A673 (cell line): ENCODE measurements around the gene CCDC69. TPM values are rescaled to one million over a fixed set of nuclear protein-coding genes. Genes with fewer than 3 reads are reported as not detected.

Experiments used
- BruUV-seq: library from RNA; stranded (reverse); fragments of 400-500 nt; replicated peaks from 2 replicates; lab custom pipeline; 2021; lab: Mats Ljungman, UMichigan
- CTCF ChIA-PET: fragments of 300-600 bp; sonication (Branson Sonifier 250); formaldehyde crosslinking; loops from one replicate; lab custom pipeline; 2022; ENCODE audit warnings: antibody characterized with exemption; lab: Charles Lee
- POLR2A ChIA-PET: fragments of 300-600 bp; sonication (Branson Sonifier 250); formaldehyde crosslinking; loops from one replicate; lab custom pipeline; 2022; ENCODE audit warnings: antibody characterized with exemption; ENCODE audit not compliant: low non-redundant PET; lab: Charles Lee
- DNase-seq: peaks from one replicate; pipeline ENCODE4 v3.0.0-alpha.2; 2015; ENCODE audit warnings: low spot score
- H3K27ac ChIP-seq: fragments of 200-600 bp; sonication (generic); 2 replicates; pipeline ENCODE4 v1.5.1; 2016; ENCODE audit warnings: mixed run types, low read depth, mild to moderate bottlenecking, mixed read lengths, antibody characterized with exemption, low read length; ENCODE audit not compliant: poor library complexity, severe bottlenecking
- H3K27me3 ChIP-seq: fragments of 200-600 bp; sonication (generic); replicated peaks from 2 replicates; pipeline ENCODE4 v1.6.1; 2017; ENCODE audit warnings: mixed run types, low read depth, mild to moderate bottlenecking, mixed read lengths, antibody characterized with exemption, low read length; ENCODE audit not compliant: insufficient read depth, poor library complexity
- H3K36me3 ChIP-seq: fragments of 200-600 bp; sonication (generic); 2 replicates; pipeline ENCODE4 v1.6.1; 2016; ENCODE audit warnings: mixed run types, mild to moderate bottlenecking, mixed read lengths, antibody characterized with exemption, low read length; ENCODE audit not compliant: insufficient read depth, poor library complexity, severe bottlenecking
- H3K4me1 ChIP-seq: fragments of 200-600 bp; sonication (generic); 2 replicates; pipeline ENCODE4 v1.6.1; 2017; ENCODE audit warnings: mixed run types, mild to moderate bottlenecking, mixed read lengths, antibody characterized with exemption, low read length; ENCODE audit not compliant: insufficient read depth, poor library complexity, severe bottlenecking
- H3K4me3 ChIP-seq: fragments of 200-600 bp; sonication (generic); 2 replicates; pipeline ENCODE4 v1.5.1; 2016; ENCODE audit warnings: low read depth, mixed run types, mild to moderate bottlenecking, mixed read lengths, low read length; ENCODE audit not compliant: poor library complexity, severe bottlenecking
- H3K9me3 ChIP-seq: fragments of 200-600 bp; sonication (generic); 2 replicates; pipeline ENCODE4 v1.6.1; 2016; ENCODE audit warnings: mixed run types, low read depth, mild to moderate bottlenecking, mixed read lengths, antibody characterized with exemption, low read length; ENCODE audit not compliant: poor library complexity, severe bottlenecking
- CTCF ChIP-seq: fragments of 300-800, 200-600 bp; sonication (generic); conservative IDR thresholded peaks from 2 replicates; pipeline ENCODE4 v1.5.1; 2017; ENCODE audit warnings: low read depth, mild to moderate bottlenecking, antibody characterized with exemption, low read length, moderate library complexity, mixed read lengths
- EZH2 ChIP-seq: fragments of 200-600 bp; sonication (generic); IDR thresholded peaks from 2 replicates; pipeline ENCODE4 v1.6.1; 2017; ENCODE audit warnings: borderline replicate concordance, low read depth, mild to moderate bottlenecking, mixed read lengths, antibody characterized with exemption, low read length; ENCODE audit not compliant: poor library complexity, severe bottlenecking
- intact Hi-C: fragments of 100-400 bp; cut with micrococcal nuclease; formaldehyde crosslinking; loops from one replicate; pipeline ENCODE4 v1.10.0; 2022; ENCODE audit not compliant: unreplicated experiment
- total RNA-seq: library from RNA; stranded (reverse); gene quantifications from 2 replicates; pipeline ENCODE4 v1.2.3, GENCODE V29; 2021

CCDC69 gene
- total RNA-seq, 1 experiment from 2014 or later: not detected

- peak overlapping the region; percentile 74 for H3K27ac ChIP-seq
- no peaks in the 10 kb centered on the region for H3K27me3 ChIP-seq
- peak; percentile 9 for DNase-seq
- H3K9me3 ChIP-seq: no peaks in the 10 kb centered on the region
- no peaks in the 10 kb centered on the region for H3K36me3 ChIP-seq
- TSS peak; percentile 11 for BruUV-seq
- intact Hi-C loops: loop anchor here (10.0 kb wide), 1 partner anchor 590 kb away; no protein-coding TSS in a partner anchor
- TF ChIP-seq EZH2 (no peak), CTCF (no peak)
- CTCF ChIA-PET: no interaction called here
- POLR2A ChIA-PET: no interaction called here
- peaks cover 51% of the 10 kb centered on the region for H3K4me1 ChIP-seq
- H3K4me3 ChIP-seq: peak overlapping the region; percentile 67
These were observed 68.7 kb downstream of the CCDC69 start for GRCh38 chr5:151154931-151155774.

DNA sequence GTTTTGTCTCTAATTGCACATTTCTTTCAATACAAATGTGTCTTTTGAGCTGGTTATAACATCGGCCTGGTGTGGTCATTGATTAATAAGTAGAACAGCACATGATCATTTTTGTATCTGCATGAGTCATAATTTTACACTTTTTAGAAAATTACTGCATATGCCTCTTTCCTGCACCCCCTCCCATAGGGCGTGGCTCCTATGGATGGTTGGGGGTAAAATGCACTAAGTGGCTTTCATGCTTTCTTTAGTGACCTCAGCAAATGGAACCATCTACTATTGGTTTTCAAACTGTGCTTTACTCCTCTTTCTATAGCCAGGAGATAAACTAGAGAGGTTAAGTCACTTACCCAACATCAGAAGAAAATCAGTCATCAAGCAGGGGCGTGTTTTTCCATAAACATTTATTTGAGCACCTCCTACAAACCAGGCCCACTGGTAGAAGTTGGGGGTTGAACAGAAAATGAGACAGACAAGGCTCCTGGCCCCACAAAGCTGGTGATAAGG is 70.1 kb downstream of the CCDC69 start:
- no peak overlapping the region for H3K4me3 ChIP-seq
- no peak for TF ChIP-seq CTCF
- no peak for TF ChIP-seq EZH2
- intact Hi-C loops: loop anchor here (10.0 kb wide), 1 partner anchor 589 kb away; no protein-coding TSS in a partner anchor
- ChIA-PET CTCF (no interaction called here), POLR2A (no interaction called here)
- no peaks in the 10 kb centered on the region for H3K27me3 ChIP-seq
- BruUV-seq: no TSS peak
- peak overlapping the region; percentile 34 for H3K27ac ChIP-seq
- peaks cover 58% of the 10 kb centered on the region for H3K4me1 ChIP-seq
- no peaks in the 10 kb centered on the region for H3K9me3 ChIP-seq
- DNase-seq: no peak
- no peaks in the 10 kb centered on the region for H3K36me3 ChIP-seq

DNA sequence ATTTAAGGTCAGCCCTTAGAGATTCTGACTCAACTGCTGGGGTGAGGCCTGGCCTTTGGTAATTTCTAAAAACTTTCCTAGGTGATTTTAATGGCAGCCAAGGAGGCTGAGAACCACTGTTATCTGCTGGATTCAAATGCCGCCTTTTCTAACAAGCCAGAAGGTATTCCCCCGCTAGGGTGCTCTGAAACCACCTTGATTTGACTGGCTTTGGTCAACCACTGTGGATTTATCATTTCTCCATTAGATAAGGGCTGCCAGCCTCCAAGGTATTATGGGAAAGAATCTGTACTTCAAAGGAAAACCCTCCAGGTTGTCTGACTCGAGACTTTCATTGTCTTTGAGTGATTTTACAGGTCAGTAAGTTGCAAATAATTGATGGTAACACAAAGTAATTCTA is 70.6 kb downstream of the CCDC69 start:
- Histone ChIP-seq H3K4me1 (peaks cover 56% of the 10 kb centered on the region), H3K27ac (peak overlapping the region; percentile 34), H3K9me3 (no peaks in the 10 kb centered on the region), H3K27me3 (no peaks in the 10 kb centered on the region), H3K36me3 (no peaks in the 10 kb centered on the region), H3K4me3 (no peak overlapping the region)
- POLR2A ChIA-PET: no interaction called here
- TF ChIP-seq CTCF (no peak), EZH2 (no peak)
- DNase-seq: no peak
- BruUV-seq: no TSS peak
- intact Hi-C loops: loop anchor here (10.0 kb wide), 1 partner anchor 588 kb away; no protein-coding TSS in a partner anchor
- CTCF ChIA-PET: no interaction called here
